ENCODE measurements around the gene TYMS. TPM values are rescaled to one million over a fixed set of nuclear protein-coding genes. Genes with fewer than 3 reads are reported as not detected.
A peak's percentile ranks its signal among the peaks of the same experiment; 100 is the strongest.

Gene TYMS
- polyA plus RNA-seq, 3 donors: not detected

- peak overlapping the region in 1 of 2 donors; percentile 26 for H3K4me3 Mint-ChIP-seq
- H3K27me3 ChIP-seq (ENCODE audit: control insufficient read depth in 2 of 2, insufficient read depth in 2 of 2, low read length in 2 of 2): peaks cover 0 to 3% of the 10 kb centered on the region in 2 donors
- no peak overlapping the region for H3K4me2 ChIP-seq (replicated peaks; ENCODE audit: extremely low read depth, low read length, poor library complexity, severe bottlenecking)
- no peak overlapping the region for H3K9ac ChIP-seq (ENCODE audit: insufficient read depth, low read length, poor library complexity, severe bottlenecking)
- H3K4me1 Mint-ChIP-seq: no peaks in the 10 kb centered on the region
- intact Hi-C loops (cut with micrococcal nuclease): loop anchor here (5.0 kb wide), 1 partner anchor 203 kb away; no protein-coding TSS in a partner anchor
- peaks cover 6 to 13% (median 7%) of the 10 kb centered on the region in 3 donors for H3K27me3 Mint-ChIP-seq (ENCODE audit: low read depth in 3 of 3)
- peaks cover 0 to 4% (median 0%) of the 10 kb centered on the region in 7 donors for H3K9me3 Mint-ChIP-seq
- H4K20me1 ChIP-seq (ENCODE audit: insufficient read depth, low read length): no peaks in the 10 kb centered on the region
- H3K4me3 ChIP-seq (replicated peaks in 1 of 3; ENCODE audit: low read depth in 2 of 3, low read length in 3 of 3): no peak overlapping the region
- H2AFZ ChIP-seq (ENCODE audit: insufficient read depth, low read depth, low read length, poor library complexity, severe bottlenecking): no peak overlapping the region
- H3K27ac Mint-ChIP-seq: no peak overlapping the region
- H3K79me2 ChIP-seq (ENCODE audit: insufficient read depth, low read length): no peaks in the 10 kb centered on the region
- no peak for DNase-seq
- TF ChIP-seq CTCF (IDR thresholded peaks at IDR 0.05): peak; percentile 20
- H3K36me3 Mint-ChIP-seq: no peaks in the 10 kb centered on the region
- H3K4me1 ChIP-seq (ENCODE audit: control insufficient read depth in 1 of 2, insufficient read depth in 2 of 2, low read length in 2 of 2): no peaks in the 10 kb centered on the region
- 91% methylated on average over 5 of the region's 6 CpGs for WGBS (ENCODE audit: insufficient coverage)
- no peak overlapping the region for H3K27ac ChIP-seq (ENCODE audit: low read depth in 1 of 2, low read length in 2 of 2)
- no peaks in the 10 kb centered on the region for H3K36me3 ChIP-seq (replicated peaks in 1 of 2; ENCODE audit: control insufficient read depth in 1 of 2, insufficient read depth in 2 of 2, low read length in 2 of 2)
- no peaks in the 10 kb centered on the region for H3K9me3 ChIP-seq (replicated peaks in 1 of 2; ENCODE audit: control insufficient read depth in 1 of 2, insufficient read depth in 1 of 2, low read length in 2 of 2)
Measured at GRCh38 chr18:629269-630150, 27.9 kb upstream of the TYMS start.

DNA sequence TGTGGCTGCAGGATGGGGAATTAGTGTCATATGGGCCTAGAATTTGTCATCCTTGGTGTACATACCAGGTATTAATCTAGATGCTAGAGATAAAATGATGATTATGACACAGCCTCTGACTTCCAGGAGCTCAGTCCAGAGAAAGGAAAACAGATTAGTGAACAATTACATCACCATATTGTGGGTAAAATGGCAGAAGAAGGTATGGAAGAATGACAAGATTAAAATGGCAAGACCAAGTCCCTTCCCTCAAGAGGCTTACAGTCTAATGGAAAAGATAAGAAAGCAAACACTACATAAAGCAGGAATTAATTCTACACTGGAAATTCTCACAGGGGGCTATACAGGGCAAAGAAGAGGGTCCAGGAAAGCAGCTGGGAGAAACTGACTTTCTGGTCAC, 25.9 kb upstream of the TYMS start:
- Histone ChIP-seq H3K36me3 (replicated peaks in 1 of 2; ENCODE audit: control insufficient read depth in 1 of 2, insufficient read depth in 2 of 2, low read length in 2 of 2) (no peaks in the 10 kb centered on the region), H3K27me3 (ENCODE audit: control insufficient read depth in 2 of 2, insufficient read depth in 2 of 2, low read length in 2 of 2) (no peaks in the 10 kb centered on the region), H3K79me2 (ENCODE audit: insufficient read depth, low read length) (no peaks in the 10 kb centered on the region), H3K9me3 (replicated peaks in 1 of 2; ENCODE audit: control insufficient read depth in 1 of 2, insufficient read depth in 1 of 2, low read length in 2 of 2) (no peaks in the 10 kb centered on the region), H3K4me3 (replicated peaks in 1 of 3; ENCODE audit: low read depth in 2 of 3, low read length in 3 of 3) (no peak overlapping the region), H3K9ac (ENCODE audit: insufficient read depth, low read length, poor library complexity, severe bottlenecking) (no peak overlapping the region), H3K4me1 (ENCODE audit: control insufficient read depth in 1 of 2, insufficient read depth in 2 of 2, low read length in 2 of 2) (no peaks in the 10 kb centered on the region), H2AFZ (ENCODE audit: insufficient read depth, low read depth, low read length, poor library complexity, severe bottlenecking) (no peak overlapping the region), H3K4me2 (replicated peaks; ENCODE audit: extremely low read depth, low read length, poor library complexity, severe bottlenecking) (no peak overlapping the region), H3K27ac (ENCODE audit: low read depth in 1 of 2, low read length in 2 of 2) (no peak overlapping the region), H4K20me1 (ENCODE audit: insufficient read depth, low read length) (no peaks in the 10 kb centered on the region)
- H3K4me3 Mint-ChIP-seq: no peak overlapping the region
- no peaks in the 10 kb centered on the region for H3K4me1 Mint-ChIP-seq
- DNase-seq: no peak
- peaks cover 1 to 11% (median 5%) of the 10 kb centered on the region in 3 donors for H3K27me3 Mint-ChIP-seq (ENCODE audit: low read depth in 3 of 3)
- H3K27ac Mint-ChIP-seq: no peak overlapping the region
- intact Hi-C loops (cut with micrococcal nuclease): no loop called here
- TF ChIP-seq CTCF (IDR thresholded peaks at IDR 0.05): no peak
- peaks cover 0 to 4% (median 0%) of the 10 kb centered on the region in 7 donors for H3K9me3 Mint-ChIP-seq
- H3K36me3 Mint-ChIP-seq: no peaks in the 10 kb centered on the region
